Lung (tissue), 12 donors: ENCODE results near the gene FILIP1L. TPM values are rescaled to one million over a fixed set of nuclear protein-coding genes. Genes with fewer than 3 reads are reported as not detected.
A peak's percentile ranks its signal among the peaks of the same experiment; 100 is the strongest.

Experiments
- ATAC-seq: fragments of 200-7000 bp; cut with Tn5 transposase; one replicate; pipeline ENCODE4 v1.9.1; 2020; ENCODE audit warnings: moderate number of reproducible peaks; ENCODE audit not compliant: insufficient read depth, low FRiP score
- DNase-seq, 3 donors: peaks; one replicate each; pipeline ENCODE4 v3.0.0-alpha.2; 2013 to 2017
- H3K27ac ChIP-seq, 2 donors: one replicate each; pipeline ENCODE4 v1.5.1; 2013; ENCODE audit warnings: mild to moderate bottlenecking in 2 of 2, moderate library complexity in 2 of 2, control low read depth in 1 of 2, inconsistent platforms in 1 of 2, low read depth in 1 of 2, low read length in 1 of 2
- H3K27me3 ChIP-seq, 3 donors: one replicate each; pipeline ENCODE4 v1.5.1; 2013; ENCODE audit warnings: low read length in 2 of 3; ENCODE audit not compliant: control insufficient read depth in 3 of 3, insufficient read depth in 3 of 3
- H3K36me3 ChIP-seq, 4 donors: one replicate each; pipeline ENCODE4 v1.5.1; 2013; ENCODE audit warnings: low read length in 4 of 4, mild to moderate bottlenecking in 1 of 4, moderate library complexity in 1 of 4; ENCODE audit not compliant: control insufficient read depth in 4 of 4, insufficient read depth in 4 of 4
- H3K4me1 ChIP-seq, 5 donors: one replicate each; pipeline ENCODE4 v1.5.1; 2013; ENCODE audit warnings: low read length in 5 of 5, mild to moderate bottlenecking in 2 of 5, moderate library complexity in 1 of 5; ENCODE audit not compliant: control insufficient read depth in 5 of 5, insufficient read depth in 5 of 5
- H3K4me3 ChIP-seq: one replicate; pipeline ENCODE4 v1.5.1; 2013; ENCODE audit warnings: mild to moderate bottlenecking, control low read depth, moderate library complexity
- H3K9ac ChIP-seq, 2 donors: one replicate each; pipeline ENCODE4 v1.5.1; 2013; ENCODE audit warnings: low read length in 2 of 2, control low read depth in 1 of 2; ENCODE audit not compliant: insufficient read depth in 1 of 2
- H3K9me3 ChIP-seq, 4 donors: one replicate each; pipeline ENCODE4 v1.5.1; 2013; ENCODE audit warnings: low read length in 3 of 4, mild to moderate bottlenecking in 1 of 4, moderate library complexity in 1 of 4; ENCODE audit not compliant: control insufficient read depth in 4 of 4, insufficient read depth in 3 of 4
- WGBS, 2 donors: extraction: QIAGEN DNeasy Blood & Tissue Kit; methylation state at CpG; one replicate each; pipeline ENCODE4 v1.1.7; 2013; 5-methylcytosine and 5-hydroxymethylcytosine counted together
- polyA plus RNA-seq, 2 donors: library from polyadenylated mRNA; stranded (reverse); fragments of 200-250 nt; gene quantifications; one replicate each; pipeline ENCODE4 v1.2.1, GENCODE V29; 2013
- total RNA-seq, 2 donors: library from RNA; depleted of rRNA in 1 of 2; stranded (reverse); fragments of >200 nt in 1 of 2; gene quantifications; one replicate each; pipeline ENCODE4 v1.2.1, GENCODE V29; 2014 to 2021
- TF ChIP-seq, protein P1 (sequence below): IDR thresholded peaks from 2 replicates; pipeline ENCODE4 v1.5.1; 2012; ENCODE audit warnings: mild to moderate bottlenecking; ENCODE audit errors: control extremely low read depth, extremely low read depth
- donor health status: control.
- donor health status: control.
- donor health status: Bipolar disorder and iron deficiency.
- donor health status: healthy.
- donor health status: DM: yes; HTN: yes; CAD: no.

Gene FILIP1L
- total and polyA plus RNA-seq, 4 donors = 8.3 to 27.8 (median 22.5) TPM

- ATAC-seq = no peak
- Histone ChIP-seq H3K4me1 (peaks cover 0 to 18% (median 0%) of the 10 kb centered on the region in 5 donors), H3K27me3 (no peaks in the 10 kb centered on the region), H3K9me3 (no peaks in the 10 kb centered on the region), H3K4me3 (no peak overlapping the region), H3K9ac (no peak overlapping the region), H3K36me3 (no peaks in the 10 kb centered on the region), H3K27ac (no peak overlapping the region)
- no peak for DNase-seq
- TF ChIP-seq, protein P1, sequence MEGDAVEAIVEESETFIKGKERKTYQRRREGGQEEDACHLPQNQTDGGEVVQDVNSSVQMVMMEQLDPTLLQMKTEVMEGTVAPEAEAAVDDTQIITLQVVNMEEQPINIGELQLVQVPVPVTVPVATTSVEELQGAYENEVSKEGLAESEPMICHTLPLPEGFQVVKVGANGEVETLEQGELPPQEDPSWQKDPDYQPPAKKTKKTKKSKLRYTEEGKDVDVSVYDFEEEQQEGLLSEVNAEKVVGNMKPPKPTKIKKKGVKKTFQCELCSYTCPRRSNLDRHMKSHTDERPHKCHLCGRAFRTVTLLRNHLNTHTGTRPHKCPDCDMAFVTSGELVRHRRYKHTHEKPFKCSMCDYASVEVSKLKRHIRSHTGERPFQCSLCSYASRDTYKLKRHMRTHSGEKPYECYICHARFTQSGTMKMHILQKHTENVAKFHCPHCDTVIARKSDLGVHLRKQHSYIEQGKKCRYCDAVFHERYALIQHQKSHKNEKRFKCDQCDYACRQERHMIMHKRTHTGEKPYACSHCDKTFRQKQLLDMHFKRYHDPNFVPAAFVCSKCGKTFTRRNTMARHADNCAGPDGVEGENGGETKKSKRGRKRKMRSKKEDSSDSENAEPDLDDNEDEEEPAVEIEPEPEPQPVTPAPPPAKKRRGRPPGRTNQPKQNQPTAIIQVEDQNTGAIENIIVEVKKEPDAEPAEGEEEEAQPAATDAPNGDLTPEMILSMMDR = no peak
- 83 to 97% methylated on average over 1 of the region's 1 CpG for WGBS, 2 donors
Measured at GRCh38 chr3:100082714-100083113, 31.6 kb downstream of the FILIP1L start.

DNA sequence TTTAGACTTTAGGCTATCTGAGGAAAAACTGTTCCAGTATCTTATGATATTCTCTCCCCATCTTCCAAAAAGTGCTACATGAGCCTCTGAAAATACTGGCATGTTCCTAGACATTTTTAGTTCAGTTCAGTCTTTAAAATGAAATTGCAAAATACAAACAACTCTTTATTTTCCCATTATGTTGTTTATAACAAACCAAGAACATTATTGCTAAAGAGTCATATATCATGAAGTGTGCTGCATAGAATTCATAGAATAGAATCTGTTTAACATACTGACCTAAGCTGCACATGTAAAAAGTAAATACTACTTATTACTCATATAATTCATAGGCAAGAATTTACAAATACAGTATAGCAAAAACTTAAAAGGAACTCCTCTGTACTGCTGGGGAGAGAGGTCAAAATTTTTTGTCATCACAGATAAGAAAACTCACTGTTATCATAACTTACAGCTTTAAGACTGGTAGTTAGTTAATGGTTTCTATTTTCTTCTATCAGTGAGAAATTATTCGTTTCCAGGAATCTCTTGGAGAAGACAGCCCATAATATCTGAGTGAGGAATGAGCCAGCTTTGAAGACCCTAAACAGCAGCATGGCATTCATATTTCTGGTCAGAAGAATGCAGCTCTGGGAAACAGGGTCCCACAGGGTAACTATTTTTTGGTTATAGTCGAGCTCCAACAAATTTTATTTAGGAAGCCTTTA, 32.2 kb downstream of the FILIP1L start:
- Histone ChIP-seq H3K36me3 (no peaks in the 10 kb centered on the region), H3K27ac (no peak overlapping the region), H3K9me3 (no peaks in the 10 kb centered on the region), H3K4me1 (peaks cover 0 to 18% (median 4%) of the 10 kb centered on the region in 5 donors), H3K27me3 (no peaks in the 10 kb centered on the region), H3K4me3 (no peak overlapping the region), H3K9ac (no peak overlapping the region)
- no peak for ATAC-seq
- 72 to 87% methylated on average over 2 of the region's 2 CpGs for WGBS, 2 donors
- DNase-seq = peak in 2 of 3 donors; percentile 69 to 79
- TF ChIP-seq, protein P1 = no peak

DNA sequence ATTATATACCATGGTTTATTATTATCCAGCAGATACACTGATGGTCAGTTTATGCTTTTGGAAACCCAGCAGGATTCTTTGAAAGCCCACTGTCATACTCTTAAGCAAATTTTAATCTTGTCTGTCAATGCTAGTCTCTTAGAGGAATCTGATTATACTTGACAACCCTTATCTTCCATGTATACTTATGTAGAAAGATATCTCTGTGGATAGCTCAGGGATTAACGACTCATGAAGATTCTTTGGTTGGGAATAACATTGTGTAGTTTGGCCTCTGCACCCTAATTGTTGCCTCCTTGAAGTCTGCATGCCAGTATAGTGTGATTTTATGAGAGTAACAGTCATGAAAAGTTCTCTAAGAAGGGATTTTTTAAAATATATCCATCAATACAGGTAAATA, 33.0 kb downstream of the FILIP1L start:
- no peaks in the 10 kb centered on the region for H3K27me3 ChIP-seq
- H3K9ac ChIP-seq = no peak overlapping the region
- ATAC-seq = no peak
- H3K4me1 ChIP-seq = peaks cover 0 to 26% (median 10%) of the 10 kb centered on the region in 5 donors
- TF ChIP-seq, protein P1 = no peak
- H3K36me3 ChIP-seq = no peaks in the 10 kb centered on the region
- H3K4me3 ChIP-seq = no peak overlapping the region
- H3K27ac ChIP-seq = no peak overlapping the region
- H3K9me3 ChIP-seq = no peaks in the 10 kb centered on the region
- 73 to 76% methylated on average over 1 of the region's 1 CpG for WGBS, 2 donors
- no peak for DNase-seq

DNA sequence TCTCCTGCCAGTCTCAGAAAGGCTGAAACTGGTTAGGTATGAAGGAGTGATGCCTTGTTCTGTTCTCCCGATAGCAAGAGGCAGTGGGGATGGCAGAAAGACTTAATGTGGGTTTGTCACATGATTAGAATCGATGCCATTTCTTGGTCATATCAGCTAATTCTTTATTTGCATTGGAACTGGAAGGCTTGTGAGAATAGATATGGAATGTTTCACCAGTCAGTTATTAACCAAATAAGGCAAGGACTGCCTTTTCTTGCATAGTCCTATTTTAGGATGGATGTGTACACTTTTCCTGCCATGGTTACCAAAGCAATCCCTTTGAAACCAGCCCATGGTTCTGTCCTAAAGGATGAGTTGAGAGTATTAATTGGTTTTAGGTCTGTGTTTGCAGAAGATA, 33.7 kb downstream of the FILIP1L start:
- 75 to 84% methylated on average over 2 of the region's 2 CpGs for WGBS, 2 donors
- TF ChIP-seq, protein P1 = no peak
- H3K4me1 ChIP-seq = peaks cover 0 to 34% (median 13%) of the 10 kb centered on the region in 5 donors
- no peak overlapping the region for H3K4me3 ChIP-seq
- H3K27me3 ChIP-seq = no peaks in the 10 kb centered on the region
- H3K36me3 ChIP-seq = no peaks in the 10 kb centered on the region
- H3K9me3 ChIP-seq = no peaks in the 10 kb centered on the region
- H3K27ac ChIP-seq = no peak overlapping the region
- DNase-seq (no peak), ATAC-seq (no peak)
- H3K9ac ChIP-seq = no peak overlapping the region
